Thyroid gland (tissue), 4 donors: ENCODE measurements around the gene C3orf49.

Experiments
- CTCF ChIP-seq, 6 experiments: fragments of 200-600 bp in 3 of 6; fragments of 450-650 bp in 3 of 6; sonication (generic) in 3 of 6; IDR thresholded peaks; one replicate each; pipeline ENCODE4 v1.5.1; 2016 to 2019; ENCODE audit warnings: antibody characterized with exemption in 6 of 6, mild to moderate bottlenecking in 2 of 6, inconsistent platforms in 1 of 6, moderate library complexity in 1 of 6
- POLR2A ChIP-seq, 2 donors: fragments of 450-650 bp; IDR thresholded peaks; one replicate each; pipeline ENCODE4 v1.6.1; 2017; ENCODE audit warnings: antibody characterized with exemption in 2 of 2, mild to moderate bottlenecking in 2 of 2, moderate library complexity in 1 of 2

- no peak for TF ChIP-seq CTCF (IDR thresholded peaks at IDR 0.05)
- no peak for TF ChIP-seq POLR2A (IDR thresholded peaks at IDR 0.05)
These were observed 42.2 kb downstream of the C3orf49 start for GRCh38 chr3:63861306-63861705.
